HL-60/S4 (cell line): ENCODE measurements around the gene LEFTY1.

Experiments
- in situ Hi-C: fragments of 300-500 bp; cut with MboI; formaldehyde crosslinking; loops from 2 replicates; pipeline ENCODE4 v1.14.3; 2022; ENCODE audit warnings: low sequenced_read_pairs

Gene LEFTY1

DNA sequence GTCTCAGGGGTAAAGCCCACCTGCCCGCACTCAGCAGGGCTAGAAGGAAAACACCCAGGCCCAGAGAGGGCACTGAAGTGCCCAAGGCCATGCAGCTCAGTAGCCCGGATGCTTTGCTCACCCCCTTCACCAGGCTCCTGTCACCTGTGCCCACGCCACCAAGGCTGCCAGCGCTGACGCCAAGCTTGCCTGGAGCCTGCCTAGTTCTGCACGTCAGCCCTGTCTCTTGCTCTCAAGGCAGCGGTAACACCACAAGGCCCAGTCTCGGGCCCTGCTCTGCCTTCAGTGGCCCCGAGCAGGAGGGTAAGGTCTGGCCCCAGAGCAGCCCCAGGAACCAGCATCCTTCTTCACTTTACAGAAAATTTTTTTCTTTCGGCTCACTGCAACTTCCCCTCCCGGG, 14.5 kb downstream of the LEFTY1 start:
- in situ Hi-C loops, result no loop called here

DNA sequence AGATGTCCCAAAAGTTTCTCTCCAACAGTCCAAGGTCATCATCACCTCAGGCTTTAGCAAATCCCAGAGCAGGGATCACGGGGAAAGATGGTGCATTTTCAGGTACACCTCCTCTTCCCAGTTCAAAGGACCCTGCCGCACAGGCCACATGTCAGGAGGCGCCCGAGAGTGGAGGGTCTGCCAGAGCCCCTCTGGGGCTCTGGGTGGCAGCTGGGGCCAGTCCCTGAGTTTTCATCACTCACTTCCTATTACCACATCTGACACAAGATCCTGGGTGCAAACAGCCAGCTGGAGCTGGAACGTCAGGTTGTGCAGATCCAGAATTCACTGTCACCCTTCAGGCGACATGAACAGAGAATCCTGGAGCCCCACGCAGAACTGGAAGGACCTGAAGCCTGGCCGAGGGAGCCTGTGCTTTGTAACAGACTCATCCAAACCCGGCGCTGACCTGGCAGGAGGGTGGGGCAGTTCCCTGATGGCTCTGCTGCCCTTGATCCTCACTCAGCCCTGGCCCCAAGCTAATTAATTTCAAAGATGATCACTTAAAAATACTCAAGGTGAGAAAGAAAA, 15.6 kb downstream of the LEFTY1 start:
- in situ Hi-C loops, result no loop called here

DNA sequence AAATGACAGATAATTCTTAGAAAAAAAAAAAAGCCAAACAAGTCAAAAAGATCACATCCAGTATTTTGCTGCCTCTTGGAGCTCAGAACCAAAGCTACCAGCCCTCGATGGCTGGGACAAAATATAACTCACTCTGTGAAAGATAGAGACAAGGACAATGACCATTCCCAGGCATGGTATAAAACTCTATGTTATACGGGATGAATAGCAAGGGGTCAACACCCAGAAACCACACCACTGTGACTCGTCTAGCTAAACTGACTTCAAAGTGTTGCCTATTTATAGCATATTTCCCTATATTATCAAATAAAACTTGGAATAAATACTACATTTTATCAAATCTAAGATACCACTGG, 16.9 kb downstream of the LEFTY1 start:
- in situ Hi-C loops, result no loop called here

DNA sequence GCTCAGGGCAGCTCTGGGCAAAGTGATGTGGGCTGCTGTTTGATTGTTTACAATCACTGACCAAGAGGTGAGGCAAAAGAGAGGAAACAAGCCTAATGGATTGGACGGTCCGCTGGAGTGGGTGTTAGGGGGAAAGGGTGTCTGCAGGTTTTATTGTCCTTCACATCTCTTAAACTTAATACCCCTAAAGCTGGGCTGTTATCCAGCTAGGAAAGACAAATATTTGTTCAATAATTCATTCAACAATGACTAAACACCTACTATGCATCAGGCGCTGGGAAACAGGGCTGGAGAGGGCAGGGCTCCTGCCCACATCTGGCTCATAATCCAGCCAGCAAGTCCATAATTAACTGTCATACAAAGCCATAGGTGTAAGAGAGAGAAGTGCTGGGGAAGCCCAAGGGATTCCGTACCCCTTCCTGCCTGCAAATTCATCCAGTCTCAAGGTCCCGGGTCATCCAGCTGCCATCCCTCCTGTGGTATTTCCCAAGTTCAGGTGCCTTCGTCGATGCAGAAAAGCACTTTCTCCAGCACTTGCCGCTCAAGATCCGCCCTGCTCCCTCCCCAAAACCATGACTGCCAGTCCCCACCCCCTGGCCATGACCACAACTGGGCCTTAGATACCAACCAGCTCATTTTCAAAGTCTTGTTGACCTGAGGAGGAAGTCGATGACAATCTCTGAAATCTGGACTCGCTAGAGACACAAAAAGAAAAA, 17.4 kb downstream of the LEFTY1 start:
- in situ Hi-C loops, result no loop called here

DNA sequence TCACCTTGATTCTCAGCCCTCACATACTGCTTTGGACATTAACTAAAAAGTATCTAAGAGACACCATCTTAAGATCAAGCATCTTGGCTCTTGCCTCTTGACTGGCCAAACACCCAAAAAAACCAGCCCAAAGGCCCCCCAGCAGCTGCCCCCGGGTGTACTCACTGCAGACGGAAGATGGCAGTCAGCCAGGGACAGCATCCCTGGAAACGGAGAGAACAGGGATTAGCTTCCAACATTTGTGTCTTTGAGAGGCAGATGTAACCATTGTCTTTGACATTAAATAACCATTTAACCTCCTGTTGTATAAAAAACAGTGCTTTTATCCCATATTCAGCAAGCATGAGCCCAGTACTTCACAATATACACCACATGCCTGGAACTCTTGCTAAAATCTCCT, 18.0 kb downstream of the LEFTY1 start:
- in situ Hi-C loops, result no loop called here

DNA sequence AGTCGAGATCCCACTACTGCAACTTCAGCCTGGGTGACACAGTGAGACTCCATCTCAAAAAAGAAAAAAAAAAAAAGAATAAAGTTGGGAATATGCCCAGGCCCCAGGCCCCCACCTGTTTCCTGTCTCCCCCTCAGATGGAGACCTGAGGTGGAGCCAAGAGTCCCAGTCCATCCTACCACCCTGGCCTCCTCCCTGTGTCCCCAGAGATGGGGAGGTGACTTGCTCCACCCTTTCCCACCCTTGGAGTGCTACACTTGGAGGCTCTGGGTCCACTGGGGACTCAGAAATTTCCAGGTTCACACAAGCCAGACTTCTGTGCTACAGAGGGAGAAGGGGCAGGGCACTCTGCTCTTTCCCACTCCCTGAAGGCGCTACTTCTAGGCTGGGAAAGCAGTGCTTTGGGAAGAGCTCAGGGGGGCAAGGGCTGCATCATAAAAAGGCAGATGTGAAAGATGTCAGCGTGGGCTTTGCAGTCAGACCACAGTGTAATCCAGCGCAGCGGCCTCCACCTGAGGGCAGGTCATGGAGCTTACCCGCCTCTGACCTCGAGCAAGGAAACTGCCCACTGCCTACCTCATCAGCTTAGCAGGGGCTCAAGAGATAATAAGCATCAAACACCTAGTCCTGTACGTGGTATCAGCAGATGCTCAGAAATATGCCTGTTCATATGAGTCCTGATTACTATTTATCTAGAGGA, 20.2 kb downstream of the LEFTY1 start:
- in situ Hi-C loops, result no loop called here

DNA sequence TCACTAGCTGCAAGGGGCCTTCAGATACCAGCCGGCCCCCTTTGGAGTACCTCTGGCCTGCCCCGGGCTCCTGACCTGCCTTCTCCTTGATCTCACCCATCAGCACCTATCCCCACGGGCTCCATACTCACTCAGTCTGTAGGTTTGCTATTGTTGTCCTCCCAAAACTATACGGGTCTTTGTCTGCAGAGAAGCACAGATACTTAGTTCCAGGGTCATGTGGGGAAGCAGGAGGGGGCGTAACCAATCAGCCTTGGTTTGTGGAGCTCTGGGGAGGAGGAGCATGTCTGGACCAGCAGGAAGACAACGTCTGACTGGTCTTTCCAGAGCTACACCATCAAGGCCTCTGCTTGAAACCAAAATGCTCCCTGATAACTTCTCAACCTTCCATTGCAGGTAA, 22.0 kb downstream of the LEFTY1 start:
- in situ Hi-C loops, result no loop called here

DNA sequence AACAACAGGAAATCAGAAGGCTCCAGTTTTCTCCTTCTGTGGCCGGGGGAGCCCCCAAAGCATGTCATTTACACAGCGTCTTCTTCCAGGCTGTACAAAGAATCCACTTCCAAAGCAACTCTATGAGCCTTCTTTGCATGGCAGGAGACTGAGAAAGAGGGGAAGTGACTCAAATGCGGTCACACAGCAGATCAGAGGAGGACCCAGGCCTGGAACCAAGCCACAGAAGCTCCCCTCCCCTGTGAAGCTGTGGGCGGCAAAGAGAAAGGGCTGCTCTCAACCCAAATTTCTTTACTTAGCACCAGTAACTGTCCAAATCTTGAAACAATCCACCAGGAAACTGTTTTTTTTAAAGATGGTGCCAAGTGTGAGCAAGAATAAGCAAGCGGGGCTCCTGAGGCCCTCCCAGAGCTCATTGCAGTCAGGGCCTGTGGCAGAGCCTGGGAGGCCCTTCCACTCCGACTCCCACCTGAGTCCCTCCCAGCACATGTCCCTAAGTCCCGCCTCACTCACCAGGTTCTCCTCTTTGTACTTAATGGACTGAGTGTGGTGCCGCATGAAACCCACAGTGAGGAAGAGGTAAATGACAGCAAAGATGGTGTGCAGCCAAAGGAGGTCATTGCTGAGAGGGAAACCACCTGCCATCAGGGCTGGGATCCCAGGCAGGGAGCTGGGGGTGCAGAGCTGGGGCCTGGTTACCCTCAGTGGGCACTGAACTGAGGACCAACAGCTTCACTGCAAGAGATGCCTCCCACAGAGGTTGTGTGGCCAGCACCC, 22.7 kb downstream of the LEFTY1 start:
- in situ Hi-C loops, result no loop called here

DNA sequence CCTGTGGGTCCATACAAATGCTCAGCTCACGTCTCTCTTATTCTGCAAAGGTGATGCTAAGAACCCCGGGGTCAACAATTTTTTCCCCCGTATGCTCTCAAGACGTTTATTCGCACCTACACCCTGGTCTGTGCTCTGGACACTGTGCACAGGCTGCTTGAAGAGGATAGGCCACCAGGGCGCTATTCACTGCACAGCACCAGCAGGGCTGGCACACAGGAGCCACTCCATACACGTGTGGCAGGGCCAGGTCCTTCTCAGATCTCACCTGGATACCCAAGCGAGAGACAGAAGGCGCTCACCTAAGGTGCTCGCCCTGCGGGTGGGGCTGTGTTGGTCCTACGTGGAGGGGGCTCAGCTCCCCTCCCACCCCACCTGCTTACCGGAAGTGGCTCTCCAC, 23.4 kb downstream of the LEFTY1 start:
- in situ Hi-C loops, result no loop called here

DNA sequence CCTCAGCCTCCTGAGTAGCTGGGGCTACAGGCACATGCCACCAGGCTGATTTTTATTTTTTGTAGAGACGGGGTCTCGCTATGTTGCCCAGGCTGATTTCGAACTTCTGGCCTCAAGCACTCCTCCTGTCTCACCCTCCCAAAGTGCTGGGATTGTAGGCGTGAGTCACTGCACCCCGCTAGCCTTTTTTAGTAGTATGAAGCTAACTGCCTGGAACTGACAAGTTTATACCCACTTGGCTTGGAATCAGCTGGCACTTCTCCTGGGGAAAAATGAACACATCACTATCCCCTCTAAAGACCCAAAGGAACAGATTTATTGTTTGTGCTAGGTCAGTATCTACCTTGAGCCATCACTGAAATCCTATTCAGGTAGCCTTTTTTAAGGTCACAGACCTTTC, 25.8 kb downstream of the LEFTY1 start:
- in situ Hi-C loops, result no loop called here

DNA sequence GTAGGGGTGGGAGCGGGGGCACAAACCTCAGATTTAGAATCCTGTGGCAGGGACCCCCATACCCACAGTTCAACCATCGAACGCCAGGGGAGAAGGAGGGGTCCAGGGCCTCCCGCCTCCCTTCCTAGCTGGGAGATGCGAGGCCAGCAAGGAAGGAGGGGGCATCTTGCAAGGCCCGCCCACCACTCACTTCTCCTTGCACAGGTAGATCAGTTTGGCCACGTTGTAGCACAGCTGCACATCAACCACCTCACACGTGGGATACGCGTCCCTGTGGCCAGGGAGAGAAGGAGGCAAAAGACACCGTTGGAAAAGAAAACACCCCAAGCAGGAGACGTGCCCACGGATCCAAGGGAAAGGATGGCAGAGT, 26.4 kb downstream of the LEFTY1 start:
- in situ Hi-C loops, result no loop called here

DNA sequence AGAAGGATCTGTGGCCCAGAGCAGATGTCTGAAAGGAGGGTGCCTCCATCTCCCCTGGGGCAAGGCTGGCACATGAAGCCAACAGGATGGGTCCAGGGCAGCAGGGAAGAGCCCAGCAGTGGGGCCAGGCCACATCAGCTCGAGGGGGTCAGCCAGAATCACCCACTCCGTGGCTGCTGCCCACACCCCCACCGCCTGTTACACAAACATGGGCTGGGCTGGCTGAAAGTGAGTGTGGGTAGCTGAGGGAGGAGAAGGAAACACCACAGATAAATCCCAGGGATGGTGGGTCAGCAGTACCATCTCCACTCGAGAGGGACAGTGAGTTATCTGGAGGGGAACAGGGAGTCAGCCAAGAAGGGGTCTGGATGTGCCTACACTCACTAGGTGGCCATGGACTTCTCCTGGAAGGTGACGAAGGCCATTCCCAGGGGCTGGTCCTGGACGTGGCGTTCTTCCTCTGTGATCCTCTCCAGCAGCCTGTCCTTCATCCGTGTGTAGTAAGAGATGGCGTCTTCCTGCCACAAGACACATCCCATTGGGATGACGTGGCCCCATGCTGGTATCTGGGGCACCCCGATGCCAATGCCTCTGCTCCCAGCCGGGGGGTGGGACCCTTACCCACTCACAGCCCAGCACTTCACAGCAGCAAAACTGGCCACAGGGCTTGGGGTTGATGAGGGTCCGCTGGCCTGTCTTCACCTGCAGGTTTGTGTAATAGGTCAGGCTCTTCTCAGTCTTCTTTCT, 26.9 kb downstream of the LEFTY1 start:
- in situ Hi-C loops, result no loop called here

DNA sequence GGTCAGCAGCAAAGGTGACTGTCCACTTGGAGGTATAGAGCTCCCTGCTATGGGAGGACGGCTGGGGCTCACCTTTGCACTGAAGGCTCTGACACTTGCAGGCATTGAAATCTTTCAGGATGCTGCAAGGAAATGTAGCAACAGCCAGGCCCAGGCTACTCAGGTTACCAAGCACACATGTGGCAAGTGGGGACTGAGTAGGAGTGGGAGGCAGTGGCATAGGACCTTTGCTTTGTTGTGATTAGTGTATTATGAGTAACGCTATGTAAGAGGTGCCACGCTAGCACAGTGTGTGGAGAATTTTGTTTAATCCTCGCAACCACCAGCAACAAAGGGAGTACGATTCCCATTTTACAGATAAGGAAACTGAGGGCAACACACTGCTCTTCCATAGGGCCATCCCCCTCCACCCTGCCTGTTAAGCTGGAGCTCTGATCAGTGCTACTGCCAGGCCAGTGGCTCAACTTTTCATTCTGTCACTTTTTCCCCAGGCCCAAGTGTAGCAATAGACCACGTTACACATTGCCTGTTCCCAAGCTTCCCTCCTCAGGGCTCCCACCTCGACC, 28.0 kb downstream of the LEFTY1 start:
- in situ Hi-C loops, result no loop called here

DNA sequence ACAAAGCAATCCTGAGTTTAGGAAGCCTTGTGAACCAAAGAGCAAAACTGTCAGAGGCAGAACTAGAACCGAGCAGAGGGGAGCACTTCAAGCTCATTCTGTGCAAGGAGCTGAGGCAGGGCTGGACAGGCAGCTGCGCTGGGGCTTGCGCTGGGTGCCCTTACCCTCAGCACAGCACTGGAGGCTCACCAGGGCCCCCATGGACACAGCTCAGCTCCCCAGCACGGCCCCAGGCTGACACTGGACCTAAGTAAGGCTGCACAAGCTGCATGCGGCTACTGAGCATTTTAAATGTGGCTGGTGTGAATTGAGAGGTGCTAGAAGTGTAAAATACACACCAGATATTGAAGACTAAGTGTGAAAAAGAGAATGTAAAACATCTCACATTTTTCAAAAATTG, 28.8 kb downstream of the LEFTY1 start:
- in situ Hi-C loops, result no loop called here

DNA sequence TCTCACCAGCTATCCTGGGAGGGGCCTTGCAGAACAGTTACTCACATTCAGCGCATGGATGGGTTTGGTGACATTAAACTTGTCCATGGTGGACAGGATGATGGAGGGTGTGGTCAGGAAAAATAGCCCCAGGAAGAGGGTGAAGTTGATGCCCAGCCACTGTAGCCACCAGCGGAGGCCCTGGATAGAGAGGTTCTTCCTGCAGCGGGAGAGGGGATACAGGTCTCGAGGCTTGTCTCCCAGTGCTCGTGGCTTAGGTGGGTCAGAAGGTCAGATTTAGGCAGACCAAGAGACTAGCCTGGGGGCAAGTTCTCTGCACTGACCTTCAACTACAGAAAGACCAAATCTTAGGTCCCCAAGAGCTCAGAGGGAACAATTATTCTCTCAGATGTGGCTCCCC, 29.8 kb downstream of the LEFTY1 start:
- in situ Hi-C loops, result no loop called here

DNA sequence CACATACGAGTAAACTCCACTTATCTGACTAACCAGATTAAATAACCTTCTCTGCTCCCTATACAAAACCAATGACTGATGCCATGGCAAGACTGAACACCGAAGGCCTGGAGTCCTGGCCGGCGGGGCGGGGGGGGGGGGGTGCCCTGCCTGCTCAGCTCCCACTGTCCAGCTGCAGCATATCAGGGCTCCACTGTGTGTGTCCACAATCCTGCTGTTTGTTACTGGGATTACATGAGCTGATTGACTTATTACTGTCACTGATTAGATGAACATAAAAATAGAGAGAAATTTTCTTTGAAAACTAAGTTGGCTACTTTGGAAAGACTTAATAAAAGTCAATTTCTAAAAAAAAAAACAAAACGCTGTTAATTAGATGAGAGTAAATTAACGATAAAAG, 31.7 kb downstream of the LEFTY1 start:
- in situ Hi-C loops, result no loop called here

DNA sequence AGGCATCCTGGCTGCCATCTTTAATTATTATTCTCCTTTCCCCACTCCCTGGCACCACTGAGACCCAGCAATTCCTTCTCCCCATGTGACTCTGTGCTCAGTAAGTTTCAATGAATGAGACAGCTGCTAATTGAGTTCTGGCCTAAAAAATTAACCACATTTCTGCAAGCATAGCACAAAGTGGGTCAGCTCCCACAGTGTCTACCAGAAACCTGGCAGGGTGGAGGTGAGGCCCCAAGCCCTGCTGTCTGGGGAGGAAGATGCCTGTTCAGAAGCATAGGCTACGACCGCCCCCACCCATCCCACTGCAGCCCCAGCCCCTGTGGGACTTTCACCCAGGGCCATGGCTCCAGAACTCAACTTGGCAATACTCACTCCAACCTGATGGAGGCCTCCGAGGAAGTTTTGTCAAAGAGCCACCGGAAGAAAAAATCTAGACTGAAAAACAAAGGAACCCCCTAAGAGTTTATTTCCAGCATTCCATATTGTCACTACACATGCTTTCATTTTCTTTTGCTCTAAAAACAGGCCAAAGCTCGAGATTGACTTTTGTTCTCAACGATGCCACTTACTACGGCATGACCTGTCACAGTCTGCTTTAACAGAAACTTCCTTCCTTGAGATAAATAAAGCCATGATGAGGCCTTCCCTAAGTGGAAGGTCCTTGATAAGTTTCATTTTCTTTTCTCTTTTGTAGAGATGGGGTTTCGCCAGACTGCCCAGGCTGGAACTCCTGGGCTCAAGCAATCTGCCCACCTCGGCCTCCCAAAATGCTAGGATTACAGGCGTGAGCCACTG, 33.2 kb downstream of the LEFTY1 start:
- in situ Hi-C loops, result no loop called here

DNA sequence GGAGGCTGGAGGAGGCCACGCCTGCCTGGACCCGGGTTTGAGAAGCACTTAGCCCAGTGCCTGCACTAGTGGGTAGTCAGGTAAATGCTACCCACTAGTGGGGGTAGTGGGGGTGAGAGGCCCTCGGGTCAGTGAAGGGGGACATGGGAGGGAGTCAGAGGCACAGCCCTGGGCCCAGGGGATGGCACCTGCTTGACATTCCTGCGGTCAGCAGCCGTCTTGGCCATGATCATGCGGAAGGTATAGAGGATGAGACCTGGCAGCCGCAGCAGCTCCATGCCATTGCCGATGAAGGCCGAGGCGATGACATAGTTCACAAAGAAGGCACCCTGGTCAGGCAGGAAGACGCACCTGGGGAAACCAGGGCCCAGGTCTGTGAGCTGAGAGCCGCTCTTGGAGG, 35.5 kb downstream of the LEFTY1 start:
- in situ Hi-C loops, result no loop called here

DNA sequence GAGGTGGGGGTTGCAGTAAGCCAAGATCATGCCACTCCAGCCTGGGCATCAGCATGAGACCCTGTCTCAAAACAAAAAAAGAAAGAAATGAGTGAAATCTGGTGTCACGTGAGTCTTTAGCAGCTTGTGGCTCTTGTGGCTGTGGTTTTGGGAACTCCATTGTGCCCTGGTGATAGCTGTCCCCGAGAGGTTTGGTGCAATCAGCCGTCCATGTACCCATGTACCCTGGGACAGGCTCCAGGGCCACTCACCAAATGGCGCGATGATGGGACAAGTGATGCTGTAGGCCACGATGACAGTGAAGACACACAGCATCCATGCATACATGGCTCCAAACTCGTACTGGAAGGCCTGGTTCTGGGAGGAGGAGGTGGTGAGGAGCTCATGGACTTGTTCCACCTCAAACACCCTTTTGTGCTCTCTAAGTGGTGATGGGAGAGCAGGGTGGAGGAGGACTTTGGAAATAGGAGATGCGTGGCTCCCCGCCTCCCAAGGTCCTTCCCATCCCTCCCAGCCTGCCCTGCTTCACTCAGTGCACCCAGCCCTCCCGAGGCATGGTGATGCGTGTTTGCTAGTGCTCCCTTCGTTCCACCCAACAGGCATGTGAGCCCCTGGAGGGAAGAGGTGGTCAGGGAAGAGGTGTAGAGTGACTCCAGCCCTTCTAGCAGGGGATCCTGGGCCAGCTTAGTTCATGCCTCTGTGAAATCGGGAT, 36.4 kb downstream of the LEFTY1 start:
- in situ Hi-C loops, result no loop called here
